GM18909 (cell line): ENCODE results near the gene STX10.
"Not testable (repeated sequence)": the region's sequence is repeated elsewhere in the genome, so short reads cannot be mapped to it uniquely, and the experiment has no call there.

ENCODE experiments used
- ATAC-seq: cut with Tn5 transposase; IDR thresholded peaks from one replicate; pipeline ENCODE4 v1.9.1; 2021; ENCODE audit warnings: mild to moderate bottlenecking; ENCODE audit not compliant: unreplicated experiment, poor library complexity

The STX10 gene, protein sequence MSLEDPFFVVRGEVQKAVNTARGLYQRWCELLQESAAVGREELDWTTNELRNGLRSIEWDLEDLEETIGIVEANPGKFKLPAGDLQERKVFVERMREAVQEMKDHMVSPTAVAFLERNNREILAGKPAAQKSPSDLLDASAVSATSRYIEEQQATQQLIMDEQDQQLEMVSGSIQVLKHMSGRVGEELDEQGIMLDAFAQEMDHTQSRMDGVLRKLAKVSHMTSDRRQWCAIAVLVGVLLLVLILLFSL

DNA sequence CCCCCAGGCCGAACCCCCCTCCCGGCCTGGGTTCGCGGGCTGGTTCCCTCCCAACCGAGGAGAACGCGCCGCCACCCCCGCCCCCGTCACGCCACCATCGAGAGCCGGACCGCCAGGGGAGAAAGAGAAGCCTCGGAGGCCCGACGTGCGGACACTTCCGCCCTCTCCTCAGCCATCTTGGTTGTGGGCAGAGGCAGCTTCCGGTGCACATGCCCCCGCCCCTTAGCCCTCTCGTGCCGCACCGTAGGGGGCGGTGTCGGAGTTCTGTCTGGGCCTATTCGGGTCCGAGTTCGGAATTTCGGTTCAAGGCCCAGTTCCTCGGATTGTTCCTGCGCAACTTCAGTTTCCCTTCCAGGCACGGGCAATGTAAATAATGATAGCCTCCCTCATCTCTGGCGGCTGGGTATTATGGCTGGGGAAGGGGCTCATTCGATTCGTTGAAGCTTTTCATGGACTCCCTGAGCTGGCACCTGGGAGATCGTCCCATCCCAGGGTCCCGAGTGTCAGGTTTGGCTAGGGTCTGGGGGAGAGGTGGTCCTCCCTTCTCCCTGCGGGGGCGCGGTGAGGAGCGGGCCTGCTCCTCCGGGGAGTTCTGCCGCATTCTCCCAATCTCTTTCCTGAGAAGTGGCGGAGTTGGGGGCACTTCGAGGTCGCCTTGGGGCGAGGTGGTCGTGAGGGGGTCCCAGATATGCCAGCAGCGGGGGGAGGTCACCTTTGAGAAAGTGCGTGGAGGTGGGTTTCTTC is at the start of gene STX10, which contains the start of gene IER2:
TSS of gene STX10 (minus strand) at position 189 of the 744 bp plus-strand sequence. CDS start 202 bp downstream, outside the sequence.
TSS of gene IER2 (plus strand) at position 225 of the 744 bp plus-strand sequence. CDS start 2,776 bp downstream, outside the sequence.
- ATAC-seq, result peak; percentile 36

DNA sequence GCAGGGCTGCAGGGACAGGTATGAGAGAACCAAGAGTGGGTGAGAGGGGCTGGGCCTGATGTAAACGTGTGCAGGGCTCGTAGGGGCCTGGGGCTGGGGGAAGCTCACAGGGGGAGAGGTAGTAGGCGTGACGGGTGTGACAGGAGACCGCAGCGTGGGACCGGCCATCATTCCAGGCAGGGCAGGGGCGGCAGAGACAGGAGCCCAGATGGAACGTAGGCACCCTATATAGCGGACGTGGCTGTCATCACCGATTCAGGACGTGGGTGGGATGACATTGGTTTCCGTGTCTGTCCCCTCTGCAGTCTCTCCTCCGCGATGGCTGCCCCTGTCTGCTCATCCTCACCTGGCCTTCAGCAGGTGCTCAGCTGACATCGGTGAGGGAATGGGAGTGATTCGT is 48.5 kb upstream of the STX10 start:
- ATAC-seq, result no peak

DNA sequence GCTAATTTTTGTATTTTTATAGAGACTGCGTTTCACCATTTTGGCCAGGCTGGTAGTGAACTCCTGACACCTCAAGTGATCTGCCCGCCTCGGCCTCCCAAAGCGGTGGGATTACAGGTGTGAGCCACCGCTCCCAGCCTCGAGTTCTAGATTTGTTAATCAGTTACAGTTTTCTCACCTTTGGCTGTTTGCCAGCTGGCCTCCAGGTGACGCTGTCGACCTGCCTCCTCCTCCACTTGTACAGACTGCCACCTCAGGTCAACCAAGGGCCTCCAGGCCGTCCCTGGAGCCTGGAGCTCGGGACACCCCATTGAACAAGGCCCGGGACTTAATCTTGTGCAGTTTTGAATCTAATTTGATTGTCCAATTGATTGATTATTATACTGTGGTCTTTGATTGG is 45.5 kb upstream of the STX10 start:
- no peak for ATAC-seq

DNA sequence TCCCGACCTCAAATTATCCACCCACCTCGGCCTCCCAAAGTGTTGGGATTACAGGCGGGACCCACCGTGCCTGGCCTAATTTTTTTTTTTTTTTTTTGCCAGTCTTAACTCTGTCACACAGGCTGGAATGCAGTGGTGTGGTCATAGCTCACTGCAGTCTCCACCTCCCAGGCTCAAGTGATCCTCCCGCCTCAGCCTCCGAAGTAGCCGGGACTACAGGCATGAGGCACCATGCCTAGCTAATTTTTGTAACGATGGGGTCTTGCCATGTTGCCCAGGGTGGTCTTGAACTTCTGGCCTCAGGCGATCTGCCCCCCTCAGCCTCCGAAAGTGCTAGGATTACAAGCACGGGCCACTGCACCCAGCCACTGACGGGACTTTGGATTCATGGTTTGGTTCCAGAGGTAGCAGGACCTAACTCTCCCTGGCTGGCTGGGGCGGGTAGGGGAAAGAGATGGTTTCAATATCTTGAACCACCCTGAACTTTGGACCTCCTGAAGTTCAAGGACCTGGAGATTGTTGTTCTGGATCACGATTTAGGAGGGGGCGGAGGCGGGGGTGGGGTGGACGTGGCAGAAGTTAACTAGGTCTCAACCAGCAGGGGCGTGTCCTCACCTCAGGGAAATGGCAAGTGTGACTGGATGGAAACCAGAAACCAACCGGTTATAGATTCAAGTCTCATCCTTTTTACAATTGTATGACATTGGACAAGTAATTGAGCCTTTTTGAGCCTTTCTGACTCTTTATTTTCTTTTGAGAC is 40.8 kb upstream of the STX10 start:
- no peak for ATAC-seq

DNA sequence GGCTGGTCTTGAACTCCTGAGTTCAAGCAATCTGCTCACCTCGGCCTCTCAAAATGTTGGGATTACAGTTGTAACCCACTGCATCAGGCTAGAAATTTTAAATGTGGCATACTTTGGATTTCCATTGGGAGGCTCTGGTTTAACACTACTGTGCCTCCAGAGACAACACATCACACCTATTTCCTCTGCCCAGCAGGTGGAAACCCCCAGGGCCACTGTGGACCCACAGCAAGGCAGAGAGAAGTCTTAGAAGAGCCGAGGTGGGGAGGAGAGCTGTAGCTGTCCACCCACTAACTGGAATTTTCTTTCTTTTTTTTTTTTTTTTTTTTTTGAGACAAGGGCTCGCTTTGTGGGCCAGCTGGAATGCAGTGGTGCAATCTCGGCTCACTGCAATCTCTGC is 39.4 kb upstream of the STX10 start:
- ATAC-seq, result no peak

DNA sequence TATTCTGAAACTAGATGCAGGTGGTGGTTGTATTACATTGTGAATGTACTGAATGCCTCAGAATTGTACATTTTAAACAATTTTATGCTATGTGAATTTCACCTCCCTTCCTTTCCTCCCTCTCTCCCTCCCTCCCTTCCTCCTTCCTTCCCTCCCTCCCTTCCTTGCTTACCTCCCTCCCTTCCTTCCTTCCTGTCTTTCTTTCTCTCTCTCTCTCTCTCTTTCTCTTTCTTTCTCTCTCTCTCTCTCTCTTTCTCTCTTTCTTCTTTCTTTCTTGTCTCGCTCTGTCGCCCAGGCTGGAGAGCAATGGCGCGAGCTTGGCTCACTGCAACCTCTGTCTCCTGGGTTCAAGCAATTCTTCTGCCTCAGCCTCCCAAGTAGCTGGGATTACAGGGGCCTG is 37.2 kb upstream of the STX10 start:
- no peak for ATAC-seq

DNA sequence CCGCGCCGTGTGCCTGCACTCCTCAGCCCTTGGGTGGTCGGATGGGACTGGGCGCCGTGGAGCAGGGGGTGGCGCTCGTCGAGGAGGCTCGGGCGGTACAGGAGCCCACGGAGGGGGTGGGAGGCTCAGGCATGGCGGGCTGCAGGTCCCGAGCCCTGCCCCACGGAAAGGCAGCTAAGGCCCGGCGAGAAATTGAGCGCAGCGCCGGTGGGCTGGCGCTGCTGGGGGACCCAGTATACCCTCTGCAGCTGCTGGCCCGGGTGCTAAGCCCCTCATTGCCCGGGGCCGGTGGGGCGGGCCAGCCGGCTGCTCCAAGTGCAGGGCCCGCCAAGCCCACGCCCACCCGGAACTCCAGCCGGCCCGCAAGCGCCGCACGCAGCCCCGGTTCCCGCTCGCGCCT is 36.5 kb upstream of the STX10 start:
- ATAC-seq, result not testable (repeated sequence)

DNA sequence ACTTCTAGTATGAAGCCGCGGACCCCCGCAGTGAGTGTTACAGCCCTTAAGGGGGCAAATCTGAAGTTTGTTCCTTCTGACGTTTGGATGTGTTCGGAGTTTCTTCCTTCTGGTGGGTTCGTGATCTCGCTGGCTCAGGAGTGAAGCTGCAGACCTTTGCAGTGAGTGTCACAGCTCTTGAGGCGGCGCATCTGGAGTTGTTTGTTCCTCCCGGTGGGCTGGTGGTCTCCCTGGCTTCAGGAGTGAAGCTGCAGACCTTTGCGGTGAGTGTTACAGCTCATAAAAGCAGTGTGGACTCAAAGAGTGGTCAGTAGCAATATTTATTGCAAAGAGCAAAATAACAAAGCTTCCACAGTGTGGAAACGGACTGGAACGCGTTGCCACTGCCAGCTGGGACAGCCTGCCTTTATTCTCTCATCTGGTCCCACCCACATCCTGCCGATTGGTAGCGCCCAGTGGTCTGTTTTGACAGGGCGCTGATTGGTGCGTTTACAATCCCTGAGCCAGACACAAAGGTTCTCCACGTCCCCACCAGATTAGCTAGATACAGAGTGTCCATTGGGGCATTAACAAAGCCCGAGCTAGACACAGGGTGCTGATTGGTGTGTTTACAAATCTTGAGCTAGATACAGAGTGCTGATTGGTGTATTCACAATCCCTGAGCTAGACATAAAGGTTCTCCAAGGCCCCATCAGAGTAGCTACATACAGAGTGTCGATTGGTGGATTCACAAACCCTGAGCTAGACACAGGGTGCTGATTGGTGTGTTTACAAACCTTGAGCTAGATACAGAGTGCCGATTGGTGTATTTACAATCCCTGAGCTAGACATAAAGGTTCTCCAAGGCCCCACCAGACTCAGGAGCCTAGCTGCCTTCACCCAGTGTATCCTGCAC is 35.8 kb upstream of the STX10 start:
- not testable (repeated sequence) for ATAC-seq

DNA sequence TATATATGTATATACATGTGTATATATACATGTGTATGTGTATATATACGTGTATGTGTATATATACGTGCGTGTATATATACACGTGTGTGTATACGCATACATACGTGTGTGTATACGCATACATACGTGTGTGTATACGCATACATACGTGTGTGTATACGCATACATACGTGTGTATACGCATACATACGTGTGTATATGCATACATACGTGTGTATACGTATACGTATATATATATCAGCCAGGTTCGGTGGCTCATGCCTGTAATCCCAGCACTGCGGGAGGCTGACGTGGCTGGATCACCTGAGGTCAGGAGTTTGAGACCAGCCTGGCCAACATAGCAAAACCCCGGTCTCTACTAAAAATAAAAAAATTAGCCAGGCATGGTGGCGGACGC is 34.8 kb upstream of the STX10 start:
- not testable (repeated sequence) for ATAC-seq

DNA sequence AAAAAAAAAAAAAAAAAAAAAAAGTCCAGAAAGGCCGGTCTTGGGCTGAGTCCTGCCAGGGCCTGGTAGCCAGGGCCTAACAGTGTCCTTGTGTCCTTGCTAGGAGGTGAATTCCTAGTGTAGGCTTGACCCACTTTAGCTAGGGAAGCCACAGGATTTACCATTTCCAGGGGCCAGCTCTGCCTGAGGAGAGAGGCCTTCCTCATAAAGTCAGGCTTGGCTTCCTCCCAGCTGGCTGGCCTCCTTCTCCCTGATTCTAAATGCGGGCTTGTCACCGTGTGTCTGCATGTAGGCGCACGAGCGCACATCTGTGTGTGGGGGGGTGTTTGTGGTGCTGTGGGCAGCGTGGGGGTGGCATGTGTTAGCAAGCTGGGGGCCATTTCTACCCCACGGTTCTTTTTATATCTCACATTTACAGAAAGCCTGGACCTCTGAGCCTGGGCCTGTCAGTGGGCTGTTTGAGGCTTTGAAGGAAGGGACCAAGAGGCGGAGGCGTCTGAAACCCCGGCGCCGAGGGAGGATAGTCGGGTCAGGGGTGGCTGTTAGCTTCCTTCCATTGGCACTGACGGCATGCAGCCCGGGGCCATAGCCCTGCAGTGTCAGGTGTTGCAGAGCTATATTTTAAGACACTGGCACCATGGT is 31.7 kb upstream of the STX10 start:
- no peak for ATAC-seq

DNA sequence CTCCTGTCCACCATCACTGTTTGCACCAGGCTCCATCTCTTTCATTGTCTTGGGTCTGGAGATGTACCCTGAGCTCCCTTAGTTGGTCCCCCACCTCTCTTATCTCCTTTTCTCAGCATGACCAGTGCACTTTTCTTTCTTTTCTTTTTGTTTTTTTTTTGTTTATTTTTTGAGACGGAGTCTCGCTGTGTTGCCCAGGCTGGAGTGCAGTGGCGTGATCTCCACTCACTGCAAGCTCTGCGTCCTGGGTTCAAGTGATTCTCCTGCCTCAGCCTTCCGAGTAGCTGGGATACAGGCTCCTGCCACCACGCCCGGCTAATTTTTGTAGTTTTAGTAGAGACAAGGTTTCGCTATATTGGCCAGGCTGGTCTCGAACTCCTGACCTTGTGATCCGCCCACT is 28.1 kb upstream of the STX10 start:
- ATAC-seq, result not testable (repeated sequence)

DNA sequence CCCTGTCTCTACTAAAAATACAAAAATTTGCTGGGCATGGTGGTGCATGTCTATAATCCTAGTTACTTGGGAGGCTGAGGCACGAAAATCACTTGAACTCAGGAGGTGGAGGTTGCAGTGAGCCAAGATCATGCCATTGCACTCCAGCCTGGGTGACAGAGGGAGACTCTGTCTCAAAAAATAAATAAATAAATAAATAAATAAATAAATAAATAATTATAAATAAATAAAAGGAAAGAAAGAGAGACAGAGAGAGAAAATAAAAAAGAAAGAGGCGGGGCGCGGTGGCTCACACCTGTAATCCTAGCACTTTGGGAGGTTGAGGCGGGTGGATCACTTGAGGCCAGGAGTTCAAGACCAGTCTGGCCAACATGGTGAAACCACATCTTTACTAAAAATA is 27.4 kb upstream of the STX10 start:
- ATAC-seq, result not testable (repeated sequence)

DNA sequence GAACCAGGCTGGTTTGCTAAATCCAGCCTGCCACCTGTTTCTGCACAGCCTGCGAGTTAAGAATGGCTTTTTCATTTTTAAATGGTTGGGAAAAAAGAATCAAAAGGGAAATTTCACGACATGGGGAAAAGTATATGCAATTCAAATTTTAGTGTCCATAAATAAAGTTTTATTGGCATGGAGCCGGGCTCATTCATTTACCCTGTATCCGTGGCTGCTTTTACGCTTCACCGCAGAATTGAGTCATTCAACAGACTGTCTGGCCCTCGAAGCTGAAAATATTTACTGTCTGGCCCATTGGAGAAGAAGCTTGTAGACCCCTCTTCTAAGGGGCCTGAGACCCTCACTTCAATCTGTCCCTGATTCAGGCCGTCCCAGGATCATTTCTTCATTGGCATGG is 26.2 kb upstream of the STX10 start:
- ATAC-seq, result no peak

DNA sequence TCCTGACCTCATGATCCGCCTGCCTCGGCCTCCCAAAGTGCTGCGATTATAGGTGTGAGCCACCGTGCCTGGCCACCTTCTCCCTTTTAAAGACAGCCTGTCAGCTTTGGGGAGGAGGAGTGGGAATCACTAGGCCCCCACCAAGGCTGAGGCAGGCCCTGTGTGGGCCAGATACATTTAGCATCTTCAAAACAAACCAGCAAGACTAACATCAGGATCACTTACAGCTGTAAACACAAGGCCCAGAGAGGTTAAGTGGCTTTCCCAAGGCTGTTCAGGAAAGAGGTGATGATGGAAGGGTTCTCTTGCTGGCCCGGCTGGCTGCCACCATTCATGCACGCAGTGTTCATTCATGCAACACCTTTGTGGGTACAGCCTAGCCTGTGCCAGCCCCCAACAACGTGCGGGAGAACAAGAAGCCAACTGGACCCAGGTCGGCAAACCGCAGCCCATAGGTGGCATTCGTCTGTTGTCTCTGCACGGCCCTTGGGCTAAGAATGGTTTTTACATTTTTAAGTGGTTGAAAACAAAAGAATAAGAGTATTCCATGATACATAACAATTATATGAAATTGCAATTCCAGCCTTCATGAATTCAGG is 23.1 kb upstream of the STX10 start:
- ATAC-seq, result no peak

DNA sequence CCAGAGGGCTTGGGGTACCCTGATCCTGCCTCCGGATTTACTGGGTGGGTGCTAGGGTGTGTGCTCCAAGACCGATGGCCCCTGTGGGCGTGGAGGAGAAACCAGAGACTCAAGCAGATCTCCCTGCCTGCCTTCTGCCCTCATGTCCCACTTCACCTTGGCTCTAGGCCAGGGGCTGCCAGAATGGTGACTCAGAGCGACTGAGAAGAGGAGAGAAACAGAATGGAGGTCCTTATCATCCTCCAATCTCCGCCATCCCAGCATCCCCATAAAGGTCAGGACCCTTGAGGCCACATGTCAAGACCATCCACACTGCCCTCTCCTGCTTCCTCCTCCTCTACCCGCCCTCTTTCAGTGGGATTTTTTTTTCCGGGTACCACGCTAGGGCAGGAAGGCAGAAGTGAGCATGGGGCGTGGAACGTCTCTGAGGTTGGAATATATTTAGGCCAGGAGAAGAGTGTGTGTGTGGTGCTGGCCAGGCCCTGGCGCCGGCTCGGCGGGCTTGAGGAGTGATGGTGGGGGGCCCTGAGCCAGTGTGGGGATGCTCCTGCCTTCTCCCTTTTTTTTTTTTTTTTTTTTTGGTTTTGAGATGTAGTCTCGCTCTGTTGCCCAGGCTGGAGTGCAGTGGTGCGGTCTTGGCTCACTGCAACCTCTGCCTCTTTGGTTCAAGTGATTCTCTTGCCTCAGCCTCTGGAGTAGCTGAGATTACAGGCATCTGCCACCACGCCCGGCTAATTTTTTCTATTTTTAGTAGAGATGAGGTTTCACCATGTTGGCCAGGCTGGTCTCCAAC is 22.4 kb upstream of the STX10 start:
- no peak for ATAC-seq

DNA sequence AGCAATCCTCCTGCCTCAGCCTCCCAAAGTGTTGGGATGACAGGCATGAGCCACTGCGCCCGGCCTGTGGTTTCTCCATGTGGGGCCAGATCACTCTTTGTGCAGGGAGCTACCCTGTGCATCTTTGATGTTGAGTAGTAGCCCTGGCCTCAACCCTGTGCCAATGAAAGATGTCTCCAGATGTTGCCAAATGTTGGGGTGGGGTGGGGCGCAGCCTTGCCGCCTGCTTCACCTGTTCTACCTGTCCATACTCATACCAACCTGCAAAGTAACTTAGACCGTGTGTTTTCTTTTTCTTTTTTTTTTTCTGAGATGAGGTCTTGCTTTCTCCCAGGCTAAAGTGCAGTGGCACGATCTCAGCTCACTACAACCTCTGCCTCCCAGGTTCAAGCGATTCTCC is 21.0 kb upstream of the STX10 start:
- ATAC-seq, result no peak

DNA sequence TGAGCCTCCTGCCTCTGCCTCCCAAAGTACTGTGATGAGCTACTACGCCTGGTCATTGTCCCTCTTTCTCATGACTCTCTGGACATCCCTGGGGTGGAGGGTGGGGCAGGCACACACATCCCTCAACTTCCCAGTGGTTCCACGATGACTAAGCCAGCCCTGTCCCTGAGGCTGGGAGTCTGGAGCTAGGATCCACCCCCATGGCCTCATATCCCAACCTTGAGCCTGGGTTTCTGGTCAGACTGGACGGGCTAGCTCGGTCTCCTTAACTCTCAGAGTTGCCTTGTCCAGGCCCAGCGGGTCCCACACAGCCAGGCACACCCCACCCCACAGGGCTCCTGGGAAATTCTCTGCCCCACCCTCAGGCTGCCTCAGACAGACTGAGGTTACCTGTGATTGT is 19.6 kb upstream of the STX10 start:
- ATAC-seq, result no peak

DNA sequence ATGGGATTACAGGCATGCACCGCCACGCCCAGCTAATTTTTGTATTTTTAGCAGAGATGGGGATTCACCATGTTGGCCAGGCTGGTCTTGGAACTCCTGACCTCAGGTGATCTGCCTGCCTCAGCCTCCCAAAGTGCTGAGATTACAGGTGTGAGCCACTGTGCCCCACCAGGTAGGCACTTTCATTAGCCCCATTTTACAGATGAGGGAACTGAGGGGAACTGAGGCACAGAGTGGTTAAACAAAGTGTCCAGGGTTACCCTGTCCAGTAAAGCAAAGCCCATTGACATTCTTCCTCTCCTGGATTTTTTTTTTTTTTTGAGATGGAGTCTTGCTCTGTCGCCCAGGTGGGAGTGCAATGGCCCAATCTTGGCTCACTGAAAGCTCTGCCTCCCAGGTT is 16.0 kb upstream of the STX10 start:
- not testable (repeated sequence) for ATAC-seq
